BE2C (cell line): ENCODE results near the gene USP17L26.

Source experiments
- DNase-seq: peaks from one replicate; pipeline ENCODE4 v3.0.0-alpha.2; 2020
- H3K27me3 ChIP-seq: fragments of 250-450 bp; sonication (Bioruptor Pico); 2 replicates; pipeline ENCODE4 v1.5.1; 2020; ENCODE audit warnings: mild to moderate bottlenecking
- H3K36me3 ChIP-seq: fragments of 250-450 bp; sonication (Bioruptor Pico); 2 replicates; pipeline ENCODE4 v1.5.1; 2020; ENCODE audit warnings: mild to moderate bottlenecking
- H3K4me1 ChIP-seq: fragments of 250-450 bp; sonication (Bioruptor Pico); 2 replicates; pipeline ENCODE4 v1.5.1; 2020
- H3K4me3 ChIP-seq: 2 replicates; pipeline ENCODE4 v1.5.1; 2011; ENCODE audit warnings: low read depth, low read length
- H3K9me3 ChIP-seq: fragments of 250-450 bp; sonication (Bioruptor Pico); 2 replicates; pipeline ENCODE4 v1.5.1; 2020
- TF ChIP-seq, protein P1 (sequence below): IDR thresholded peaks from 2 replicates; pipeline ENCODE4 v1.5.1; 2012; ENCODE audit warnings: mild to moderate bottlenecking, low read depth, low read length

Gene USP17L26

DNA sequence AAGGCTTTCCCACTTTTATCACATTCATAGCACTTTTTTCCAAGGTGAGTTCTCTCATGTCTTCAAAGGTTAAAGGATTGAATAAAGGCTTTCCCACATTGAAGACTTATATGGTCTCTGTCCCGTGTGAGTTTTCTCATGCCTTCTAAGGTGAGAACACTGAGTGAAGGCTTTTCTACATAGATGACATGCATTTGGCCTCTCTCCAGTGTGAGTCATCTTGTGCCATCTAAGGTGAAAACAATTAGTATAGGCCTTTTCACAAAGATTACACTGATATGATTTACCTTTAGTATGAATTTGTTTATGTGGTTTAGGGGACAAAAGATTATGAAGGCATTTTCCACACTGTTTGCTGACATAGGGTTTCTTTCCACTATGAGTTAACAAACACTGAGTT lies 49.7 kb downstream of the USP17L26 start:
- Histone ChIP-seq H3K4me1 (no peaks in the 10 kb centered on the region), H3K9me3 (no peaks in the 10 kb centered on the region)
- TF ChIP-seq, protein P1, sequence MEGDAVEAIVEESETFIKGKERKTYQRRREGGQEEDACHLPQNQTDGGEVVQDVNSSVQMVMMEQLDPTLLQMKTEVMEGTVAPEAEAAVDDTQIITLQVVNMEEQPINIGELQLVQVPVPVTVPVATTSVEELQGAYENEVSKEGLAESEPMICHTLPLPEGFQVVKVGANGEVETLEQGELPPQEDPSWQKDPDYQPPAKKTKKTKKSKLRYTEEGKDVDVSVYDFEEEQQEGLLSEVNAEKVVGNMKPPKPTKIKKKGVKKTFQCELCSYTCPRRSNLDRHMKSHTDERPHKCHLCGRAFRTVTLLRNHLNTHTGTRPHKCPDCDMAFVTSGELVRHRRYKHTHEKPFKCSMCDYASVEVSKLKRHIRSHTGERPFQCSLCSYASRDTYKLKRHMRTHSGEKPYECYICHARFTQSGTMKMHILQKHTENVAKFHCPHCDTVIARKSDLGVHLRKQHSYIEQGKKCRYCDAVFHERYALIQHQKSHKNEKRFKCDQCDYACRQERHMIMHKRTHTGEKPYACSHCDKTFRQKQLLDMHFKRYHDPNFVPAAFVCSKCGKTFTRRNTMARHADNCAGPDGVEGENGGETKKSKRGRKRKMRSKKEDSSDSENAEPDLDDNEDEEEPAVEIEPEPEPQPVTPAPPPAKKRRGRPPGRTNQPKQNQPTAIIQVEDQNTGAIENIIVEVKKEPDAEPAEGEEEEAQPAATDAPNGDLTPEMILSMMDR: no peak

More for the DNA sequence above, 49.7 kb downstream of the USP17L26 start:
- H3K4me3 ChIP-seq: no peak overlapping the region
- DNase-seq: no peak
- no peaks in the 10 kb centered on the region for H3K36me3 ChIP-seq
- H3K27me3 ChIP-seq: no peaks in the 10 kb centered on the region
